GM12891 (cell line): ENCODE results near the gene DAGLB.

Experiments
- POLR2AphosphoS5 ChIP-seq: IDR thresholded peaks from 2 replicates; pipeline ENCODE4 v1.6.1; 2011; ENCODE audit warnings: low read depth, low read length, control low read depth
- TAF1 ChIP-seq: IDR thresholded peaks from 2 replicates; pipeline ENCODE4 v1.6.1; 2011; ENCODE audit warnings: low read depth, low read length, control low read depth

- TF ChIP-seq TAF1 (no peak), POLR2AphosphoS5 (no peak)
Observed at GRCh38 chr7:6444516-6445269, 3.1 kb downstream of the DAGLB start.
